Trophoblast cell (in vitro differentiated cells and primary cell): Measurements from ENCODE around the gene PSMC3.

Experiments used
- DNase-seq, 2 donors: peaks; one replicate each; pipeline ENCODE4 v3.0.0-alpha.2; 2016
- H2AFZ ChIP-seq: 2 replicates; pipeline ENCODE4 v1.6.1; 2013; ENCODE audit warnings: low read length, moderate library complexity, mild to moderate bottlenecking; ENCODE audit not compliant: insufficient read depth, poor library complexity
- H2AK5ac ChIP-seq: 2 replicates; pipeline ENCODE4 v1.6.1; 2013; ENCODE audit warnings: mild to moderate bottlenecking, low read length
- H2BK120ac ChIP-seq: 2 replicates; pipeline ENCODE4 v1.6.1; 2013; ENCODE audit warnings: low read length, mild to moderate bottlenecking, moderate library complexity; ENCODE audit not compliant: insufficient read depth, poor library complexity
- H2BK12ac ChIP-seq: 2 replicates; pipeline ENCODE4 v1.6.1; 2013; ENCODE audit warnings: mild to moderate bottlenecking, low read length, moderate library complexity
- H2BK5ac ChIP-seq: 2 replicates; pipeline ENCODE4 v1.6.1; 2013; ENCODE audit warnings: low read length, low read depth, moderate library complexity, mild to moderate bottlenecking; ENCODE audit not compliant: poor library complexity
- H3K14ac ChIP-seq: 2 replicates; pipeline ENCODE4 v1.6.1; 2013; ENCODE audit warnings: mild to moderate bottlenecking, low read length
- H3K18ac ChIP-seq: 2 replicates; pipeline ENCODE4 v1.6.1; 2013; ENCODE audit warnings: mild to moderate bottlenecking, low read length
- H3K23ac ChIP-seq: 2 replicates; pipeline ENCODE4 v1.6.1; 2013; ENCODE audit warnings: low read length
- H3K27ac ChIP-seq: 2 replicates; pipeline ENCODE4 v1.5.1; 2013; ENCODE audit warnings: low read depth, mild to moderate bottlenecking, inconsistent platforms, low read length, moderate library complexity
- H3K27me3 ChIP-seq: 2 replicates; pipeline ENCODE4 v1.6.1; 2013; ENCODE audit warnings: inconsistent platforms, mild to moderate bottlenecking, low read length, moderate library complexity; ENCODE audit not compliant: insufficient read depth
- H3K36me3 ChIP-seq, 2 experiments: 1 replicate in 1 of 2; 2 replicates in 1 of 2; pipeline ENCODE4 v1.6.1; 2013; ENCODE audit warnings: low read length in 2 of 2, mild to moderate bottlenecking in 2 of 2, moderate library complexity in 1 of 2; ENCODE audit not compliant: insufficient read depth in 2 of 2, control insufficient read depth in 1 of 2
- H3K4ac ChIP-seq: 2 replicates; pipeline ENCODE4 v1.6.1; 2013; ENCODE audit warnings: low read depth, mild to moderate bottlenecking, low read length, moderate library complexity
- H3K4me1 ChIP-seq, 2 experiments: 1 replicate in 1 of 2; 2 replicates in 1 of 2; pipeline ENCODE4 v1.6.1; 2013; ENCODE audit warnings: low read length in 2 of 2, mild to moderate bottlenecking in 2 of 2, moderate library complexity in 1 of 2; ENCODE audit not compliant: insufficient read depth in 2 of 2, control insufficient read depth in 1 of 2
- H3K4me2 ChIP-seq: 2 replicates; pipeline ENCODE4 v1.6.1; 2013; ENCODE audit warnings: inconsistent platforms, mild to moderate bottlenecking, low read length, moderate library complexity
- H3K4me3 ChIP-seq: 2 replicates; pipeline ENCODE4 v1.5.1; 2013; ENCODE audit warnings: mild to moderate bottlenecking, low read depth, low read length, inconsistent platforms
- H3K79me1 ChIP-seq: one replicate; pipeline ENCODE4 v1.6.1; 2013; ENCODE audit warnings: low read length
- H3K79me2 ChIP-seq: 2 replicates; pipeline ENCODE4 v1.6.1; 2013; ENCODE audit warnings: low read length, mild to moderate bottlenecking; ENCODE audit not compliant: control insufficient read depth, insufficient read depth, poor library complexity
- H3K9ac ChIP-seq: 2 replicates; pipeline ENCODE4 v1.6.1; 2013; ENCODE audit warnings: mild to moderate bottlenecking, low read length
- H3K9me3 ChIP-seq: 2 replicates; pipeline ENCODE4 v1.6.1; 2013; ENCODE audit warnings: low read depth, mild to moderate bottlenecking, control low read depth, inconsistent platforms, low read length; ENCODE audit not compliant: insufficient read depth
- H4K12ac ChIP-seq: 2 replicates; pipeline ENCODE4 v1.6.1; 2013; ENCODE audit warnings: low read depth, mild to moderate bottlenecking, low read length, moderate library complexity
- H4K8ac ChIP-seq: 2 replicates; pipeline ENCODE4 v1.6.1; 2013; ENCODE audit warnings: low read depth, mild to moderate bottlenecking, low read length, moderate library complexity
- H4K91ac ChIP-seq: one replicate; pipeline ENCODE4 v1.6.1; 2013; ENCODE audit warnings: low read depth, mild to moderate bottlenecking, low read length, moderate library complexity
- WGBS: extraction: QIAGEN DNeasy Blood & Tissue Kit; methylation state at CpG from one replicate; pipeline ENCODE4 v1.1.7; 2013; ENCODE audit warnings: missing lambda C conversion rate; ENCODE audit not compliant: insufficient read length, insufficient coverage; ENCODE audit errors: extremely low coverage; 5-methylcytosine and 5-hydroxymethylcytosine counted together

Gene PSMC3

GRCh38 chr11:47375546-47376085, 50.6 kb downstream of the PSMC3 start:
- H3K4ac ChIP-seq: no peak overlapping the region
- no peak overlapping the region for H4K91ac ChIP-seq
- no peak overlapping the region for H3K14ac ChIP-seq
- H4K8ac ChIP-seq: no peak overlapping the region
- no peak overlapping the region for H3K4me2 ChIP-seq
- H2AFZ ChIP-seq: no peak overlapping the region
- no CpG with 5 or more reads among the region's 13 CpGs for WGBS
- no peaks in the 10 kb centered on the region for H3K36me3 ChIP-seq
- H3K9me3 ChIP-seq: no peaks in the 10 kb centered on the region
- H2BK120ac ChIP-seq: no peak overlapping the region
- no peak overlapping the region for H3K4me3 ChIP-seq
- DNase-seq: no peak
- H3K79me1 ChIP-seq: no peaks in the 10 kb centered on the region
- H3K4me1 ChIP-seq: peaks cover 5% of the 10 kb centered on the region in 2 experiments
- H2BK12ac ChIP-seq: no peak overlapping the region
- H3K79me2 ChIP-seq: no peaks in the 10 kb centered on the region
- no peak overlapping the region for H3K18ac ChIP-seq
- H3K23ac ChIP-seq: no peak overlapping the region
- no peaks in the 10 kb centered on the region for H3K27me3 ChIP-seq
- H4K12ac ChIP-seq: no peak overlapping the region
- H3K9ac ChIP-seq: no peak overlapping the region
- H2AK5ac ChIP-seq: no peak overlapping the region
- H2BK5ac ChIP-seq: no peak overlapping the region
- no peak overlapping the region for H3K27ac ChIP-seq

GRCh38 chr11:47375020-47375419, 51.2 kb downstream of the PSMC3 start:
- no peak overlapping the region for H3K18ac ChIP-seq
- DNase-seq: no peak
- no peak overlapping the region for H4K12ac ChIP-seq
- no peak overlapping the region for H2BK12ac ChIP-seq
- no peaks in the 10 kb centered on the region for H3K27me3 ChIP-seq
- no peak overlapping the region for H3K14ac ChIP-seq
- H3K4me3 ChIP-seq: no peak overlapping the region
- no CpG with 5 or more reads among the region's 8 CpGs for WGBS
- H2AK5ac ChIP-seq: no peak overlapping the region
- no peak overlapping the region for H3K27ac ChIP-seq
- no peak overlapping the region for H3K4me2 ChIP-seq
- H4K8ac ChIP-seq: no peak overlapping the region
- H3K4me1 ChIP-seq: peaks cover 5% of the 10 kb centered on the region in 2 experiments
- H3K9ac ChIP-seq: no peak overlapping the region
- no peak overlapping the region for H2BK5ac ChIP-seq
- H3K36me3 ChIP-seq: no peaks in the 10 kb centered on the region
- H3K23ac ChIP-seq: no peak overlapping the region
- H2BK120ac ChIP-seq: no peak overlapping the region
- no peaks in the 10 kb centered on the region for H3K79me1 ChIP-seq
- H2AFZ ChIP-seq: no peak overlapping the region
- H3K9me3 ChIP-seq: no peaks in the 10 kb centered on the region
- no peaks in the 10 kb centered on the region for H3K79me2 ChIP-seq
- no peak overlapping the region for H3K4ac ChIP-seq
- no peak overlapping the region for H4K91ac ChIP-seq

GRCh38 chr11:47374720-47375019, 51.6 kb downstream of the PSMC3 start:
- no peak overlapping the region for H3K14ac ChIP-seq
- no peak overlapping the region for H3K4ac ChIP-seq
- no peak overlapping the region for H2AFZ ChIP-seq
- H3K4me2 ChIP-seq: no peak overlapping the region
- H3K79me2 ChIP-seq: no peaks in the 10 kb centered on the region
- H2BK120ac ChIP-seq: no peak overlapping the region
- no peaks in the 10 kb centered on the region for H3K79me1 ChIP-seq
- no peaks in the 10 kb centered on the region for H3K36me3 ChIP-seq
- no peak overlapping the region for H3K23ac ChIP-seq
- H2BK12ac ChIP-seq: no peak overlapping the region
- no peak overlapping the region for H3K18ac ChIP-seq
- peaks cover 5% of the 10 kb centered on the region in 2 experiments for H3K4me1 ChIP-seq
- no peak overlapping the region for H3K4me3 ChIP-seq
- WGBS: no CpG with 5 or more reads among the region's 5 CpGs
- no peak overlapping the region for H4K8ac ChIP-seq
- H4K12ac ChIP-seq: no peak overlapping the region
- DNase-seq: no peak
- no peaks in the 10 kb centered on the region for H3K27me3 ChIP-seq
- H2AK5ac ChIP-seq: no peak overlapping the region
- H3K9me3 ChIP-seq: no peaks in the 10 kb centered on the region
- H3K27ac ChIP-seq: no peak overlapping the region
- peak overlapping the region; percentile 12 for H3K9ac ChIP-seq
- no peak overlapping the region for H4K91ac ChIP-seq
- H2BK5ac ChIP-seq: no peak overlapping the region

DNA sequence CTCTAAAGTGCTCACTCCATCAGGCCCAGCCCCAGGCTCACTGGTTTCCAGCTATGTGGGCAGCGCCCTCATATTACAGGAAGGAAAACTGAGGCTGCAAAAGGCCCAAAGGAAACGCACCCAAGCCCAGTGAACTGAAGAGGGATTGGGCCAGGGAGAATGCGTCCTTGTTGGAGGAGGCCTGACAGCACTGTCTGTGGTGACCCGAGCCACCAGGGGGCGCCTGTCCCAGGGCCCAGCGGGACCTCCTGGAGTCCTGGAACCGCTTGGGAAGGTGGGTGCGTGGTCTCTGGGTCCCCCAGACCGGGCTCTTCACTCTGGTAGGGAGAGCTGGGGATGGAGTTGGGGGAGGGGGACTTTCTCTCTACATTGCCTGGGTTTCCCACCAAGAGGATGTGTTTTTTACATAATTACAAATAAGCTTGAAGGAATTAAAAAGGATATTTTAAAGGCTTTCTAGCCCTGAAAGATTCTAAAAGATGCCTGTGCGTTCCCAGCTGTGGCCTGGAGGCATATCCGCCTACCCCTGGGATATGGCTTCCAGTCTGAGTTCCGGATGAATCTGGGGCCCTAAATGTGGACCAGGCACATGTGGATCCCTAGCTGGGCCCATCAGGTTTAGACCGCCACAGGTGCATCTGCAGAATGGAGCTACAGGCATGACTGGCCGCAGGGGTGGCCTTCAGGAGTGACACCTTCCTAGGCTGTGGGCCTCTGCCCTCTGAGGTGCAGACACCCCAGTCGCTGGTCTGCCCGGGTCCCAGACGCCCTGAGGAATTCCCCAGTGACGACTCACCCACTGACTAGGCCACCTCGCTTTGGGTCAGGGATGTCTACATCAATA, 52.1 kb downstream of the PSMC3 start:
- Histone ChIP-seq H2AFZ (no peak overlapping the region), H2BK12ac (no peak overlapping the region), H3K27ac (no peak overlapping the region), H4K91ac (no peak overlapping the region), H3K27me3 (no peaks in the 10 kb centered on the region), H2BK120ac (no peak overlapping the region), H3K9ac (no peak overlapping the region), H3K79me1 (no peaks in the 10 kb centered on the region), H3K79me2 (no peaks in the 10 kb centered on the region), H4K12ac (no peak overlapping the region), H3K4me3 (no peak overlapping the region), H3K14ac (no peak overlapping the region), H4K8ac (no peak overlapping the region), H3K4me2 (no peak overlapping the region), H3K36me3 (no peaks in the 10 kb centered on the region), H3K23ac (no peak overlapping the region), H3K4me1 (peaks cover 5% of the 10 kb centered on the region in 2 experiments), H3K4ac (no peak overlapping the region), H3K18ac (no peak overlapping the region), H2AK5ac (no peak overlapping the region), H3K9me3 (no peaks in the 10 kb centered on the region), H2BK5ac (no peak overlapping the region)
- peak; percentile 57 to 85 for DNase-seq
- WGBS: no CpG with 5 or more reads among the region's 19 CpGs
